B cell (primary cell): ENCODE measurements around the gene PDE10A. TPM values are rescaled to one million over a fixed set of nuclear protein-coding genes. Genes with fewer than 3 reads are reported as not detected.

ENCODE experiments used
- ATAC-seq: fragments of 200-7000 bp; cut with Tn5 transposase; one replicate; pipeline ENCODE4 v1.10.0; 2021; ENCODE audit warnings: low read depth, mild to moderate bottlenecking, moderate number of reproducible peaks, moderate library complexity
- CTCF ChIA-PET: fragments of 350-600 bp; sonication (Branson Sonifier 250); formaldehyde crosslinking; loops from one replicate; lab custom pipeline; 2021; ENCODE audit warnings: antibody characterized with exemption, inconsistent platforms; lab: Charles Lee
- POLR2A ChIA-PET: fragments of 350-600 bp; sonication (Branson Sonifier 250); formaldehyde crosslinking; loops from one replicate; lab custom pipeline; 2021; ENCODE audit warnings: antibody characterized with exemption; lab: Charles Lee
- DNase-seq: peaks from one replicate; pipeline ENCODE4 v3.0.0; 2013
- H2AFZ ChIP-seq: 2 replicates; pipeline ENCODE4 v1.6.1; 2012; ENCODE audit warnings: mild to moderate bottlenecking, low read depth, low read length; ENCODE audit not compliant: insufficient read depth, poor library complexity, severe bottlenecking
- H3K27ac ChIP-seq, 2 donors: 1 replicate in 1 of 2; 2 replicates in 1 of 2; pipeline ENCODE4 v1.5.1; 2012 to 2013; ENCODE audit warnings: low read length in 2 of 2, mild to moderate bottlenecking in 2 of 2, moderate library complexity in 1 of 2
- H3K27me3 ChIP-seq, 4 experiments: fragments of 200-600 bp in 1 of 4; sonication (generic) in 1 of 4; replicated peaks in 1 of 4; 1 replicate in 2 of 4; 2 replicates in 2 of 4; pipeline versions ENCODE4 v1.6.1 to v1.7.0; 2013 to 2016; ENCODE audit warnings: low read length in 3 of 4, mild to moderate bottlenecking in 2 of 4, mixed read lengths in 1 of 4, moderate library complexity in 1 of 4; ENCODE audit not compliant: insufficient read depth in 4 of 4, control insufficient read depth in 3 of 4; ENCODE audit errors: control extremely low read depth in 1 of 4
- H3K36me3 ChIP-seq, 2 experiments: replicated peaks in 1 of 2; 1 replicate in 1 of 2; 2 replicates in 1 of 2; pipeline versions ENCODE4 v1.6.1 to v1.7.1; 2013; ENCODE audit warnings: low read length in 1 of 2; ENCODE audit not compliant: insufficient read depth in 2 of 2, control insufficient read depth in 1 of 2; ENCODE audit errors: control extremely low read depth in 1 of 2, extremely low read depth in 1 of 2
- H3K4me1 ChIP-seq, 2 donors: fragments of 200-600 bp in 1 of 2; sonication (generic) in 1 of 2; 1 replicate in 1 of 2; 2 replicates in 1 of 2; pipeline versions ENCODE4 v1.5.1 to v1.6.1; 2013 to 2017; ENCODE audit warnings: low read length in 2 of 2; ENCODE audit not compliant: control insufficient read depth in 2 of 2, insufficient read depth in 2 of 2
- H3K4me2 ChIP-seq: replicated peaks from 2 replicates; pipeline ENCODE3; 2012; ENCODE audit warnings: mild to moderate bottlenecking, low read depth, low read length; ENCODE audit not compliant: poor library complexity, severe bottlenecking
- H3K4me3 ChIP-seq, 5 experiments: fragments of 200-600 bp in 1 of 5; sonication (generic) in 1 of 5; 1 replicate in 3 of 5; 2 replicates in 2 of 5; pipeline versions ENCODE4 v1.5.1 to v1.7.0; 2011 to 2016; ENCODE audit warnings: low read length in 4 of 5, mild to moderate bottlenecking in 4 of 5, low read depth in 2 of 5, control low read depth in 1 of 5, moderate library complexity in 1 of 5; ENCODE audit not compliant: insufficient read depth in 1 of 5; ENCODE audit errors: control extremely low read depth in 1 of 5, extremely low read depth in 1 of 5
- H3K79me2 ChIP-seq: fragments of 200-600 bp; sonication (generic); one replicate; pipeline ENCODE4 v1.6.0; 2016; ENCODE audit warnings: low read length; ENCODE audit not compliant: control insufficient read depth, insufficient read depth
- H3K9ac ChIP-seq: fragments of 200-600 bp; sonication (generic); 2 replicates; pipeline ENCODE4 v1.6.1; 2017; ENCODE audit warnings: mild to moderate bottlenecking, low read length, moderate library complexity
- H3K9me3 ChIP-seq, 3 donors: one replicate each; pipeline versions ENCODE4 v1.6.1 to v1.7.1; 2013; ENCODE audit warnings: low read length in 2 of 3; ENCODE audit not compliant: control insufficient read depth in 2 of 3, insufficient read depth in 1 of 3; ENCODE audit errors: control extremely low read depth in 1 of 3
- H4K20me1 ChIP-seq: 2 replicates; pipeline ENCODE4 v1.6.0; 2012; ENCODE audit warnings: mild to moderate bottlenecking, low read length; ENCODE audit not compliant: insufficient read depth, control insufficient read depth, poor library complexity, severe bottlenecking
- H3K27ac Mint-ChIP-seq: one replicate; pipeline ENCODE4 v1.8.0; 2021; ENCODE audit warnings: mixed read lengths
- H3K27me3 Mint-ChIP-seq: one replicate; pipeline ENCODE4 v1.8.0; 2021; ENCODE audit warnings: mixed read lengths
- H3K4me1 Mint-ChIP-seq: one replicate; pipeline ENCODE4 v1.8.0; 2021; ENCODE audit warnings: mixed read lengths
- H3K4me3 Mint-ChIP-seq: one replicate; pipeline ENCODE4 v1.8.0; 2021; ENCODE audit warnings: mixed read lengths
- H3K9me3 Mint-ChIP-seq: one replicate; pipeline ENCODE4 v1.8.0; 2022; ENCODE audit warnings: mixed read lengths; ENCODE audit not compliant: insufficient read depth
- CTCF ChIP-seq: fragments of 200-600 bp; IDR thresholded peaks from one replicate; pipeline ENCODE4 v1.8.0; 2022; ENCODE audit warnings: antibody characterized with exemption, mild to moderate bottlenecking
- EZH2 ChIP-seq: IDR thresholded peaks from 2 replicates; pipeline ENCODE4 v1.6.1; 2012; ENCODE audit warnings: borderline replicate concordance, low read depth, mild to moderate bottlenecking, moderate library complexity, low read length; ENCODE audit not compliant: insufficient read depth, poor library complexity, severe bottlenecking
- WGBS: methylation state at CpG from one replicate; pipeline ENCODE4 v1.1.5; 2013; ENCODE audit warnings: missing lambda C conversion rate; ENCODE audit not compliant: insufficient coverage; 5-methylcytosine and 5-hydroxymethylcytosine counted together
- intact Hi-C: fragments of 100-400 bp; cut with micrococcal nuclease; formaldehyde crosslinking; loops from one replicate; pipeline ENCODE4 v1.10.0; 2022
- polyA plus RNA-seq: library from polyadenylated mRNA; depleted of rRNA; stranded (reverse); fragments of >200 nt; gene quantifications from 2 replicates; pipeline ENCODE4 v1.2.3, GENCODE V29; 2012
- total RNA-seq, 2 donors: library from RNA; stranded (reverse); fragments of 120-200 nt in 1 of 2; gene quantifications; 1 replicate in 1 of 2; 2 replicates in 1 of 2; pipeline versions ENCODE4 v1.2.3 to v1.2.4, GENCODE V29; 2013 to 2022

Gene PDE10A
- total and polyA plus RNA-seq, 2 donors (not counting 1 experiment from before 2014, with no cell fraction given), result not detected

GRCh38 chr6:165390475-165390874 is 272.6 kb downstream of the PDE10A start:
- no peak overlapping the region for H3K27ac Mint-ChIP-seq
- Histone ChIP-seq H3K79me2 (no peaks in the 10 kb centered on the region), H3K27me3 (no peaks in the 10 kb centered on the region), H3K36me3 (no peaks in the 10 kb centered on the region), H3K4me3 (no peak overlapping the region), H3K9me3 (peaks cover 0 to 3% (median 1%) of the 10 kb centered on the region in 3 donors), H4K20me1 (no peaks in the 10 kb centered on the region), H3K9ac (no peak overlapping the region), H3K4me2 (no peak overlapping the region), H3K27ac (no peak overlapping the region), H3K4me1 (no peaks in the 10 kb centered on the region), H2AFZ (no peak overlapping the region)
- peaks cover 5% of the 10 kb centered on the region for H3K9me3 Mint-ChIP-seq
- ChIA-PET POLR2A (no interaction called here), CTCF (no interaction called here)
- no peak for DNase-seq
- ATAC-seq, result no peak
- intact Hi-C loops, result no loop called here
- TF ChIP-seq EZH2 (no peak), CTCF (no peak)
- no peaks in the 10 kb centered on the region for H3K27me3 Mint-ChIP-seq
- no peak overlapping the region for H3K4me3 Mint-ChIP-seq
- 85% methylated on average over 3 of the region's 6 CpGs for WGBS
- no peaks in the 10 kb centered on the region for H3K4me1 Mint-ChIP-seq

- Histone ChIP-seq H3K36me3 (no peaks in the 10 kb centered on the region), H3K9me3 (peaks cover 0 to 3% (median 1%) of the 10 kb centered on the region in 3 donors), H3K4me3 (no peak overlapping the region), H3K27ac (no peak overlapping the region), H3K4me2 (no peak overlapping the region), H3K4me1 (no peaks in the 10 kb centered on the region), H2AFZ (no peak overlapping the region), H4K20me1 (no peaks in the 10 kb centered on the region), H3K27me3 (no peaks in the 10 kb centered on the region), H3K79me2 (no peaks in the 10 kb centered on the region), H3K9ac (no peak overlapping the region)
- Mint-ChIP-seq H3K27me3 (no peaks in the 10 kb centered on the region), H3K9me3 (peaks cover 7% of the 10 kb centered on the region), H3K27ac (no peak overlapping the region), H3K4me1 (no peaks in the 10 kb centered on the region), H3K4me3 (no peak overlapping the region)
- ATAC-seq, result no peak
- no peak for TF ChIP-seq EZH2
- TF ChIP-seq CTCF, result no peak
- POLR2A ChIA-PET, result no interaction called here
- intact Hi-C loops, result no loop called here
- no peak for DNase-seq
- 67% methylated on average over 2 of the region's 3 CpGs for WGBS
- CTCF ChIA-PET, result no interaction called here
Measured at GRCh38 chr6:165389534-165389933, 273.5 kb downstream of the PDE10A start.
